ENCODE measurements around the gene FIS1. TPM values are rescaled to one million over a fixed set of nuclear protein-coding genes. Genes with fewer than 3 reads are reported as not detected.
"Not testable (repeated sequence)": the region's sequence is repeated elsewhere in the genome, so short reads cannot be mapped to it uniquely, and the experiment has no call there.

Gene FIS1
- polyA plus RNA-seq, 1 donor = 133 TPM

- DNase-seq = not testable (repeated sequence)
Observed at GRCh38 chr7:101203740-101204738, 40.8 kb downstream of the FIS1 start.

GRCh38 chr7:101202603-101202918, 42.3 kb downstream of the FIS1 start:
- no peak for DNase-seq

GRCh38 chr7:101201695-101202602, 42.9 kb downstream of the FIS1 start:
- DNase-seq = no peak

GRCh38 chr7:101200862-101201599, 43.9 kb downstream of the FIS1 start, which contains the start of gene MOGAT3:
TSS of gene MOGAT3 (minus strand) at chr7:101201036. CDS start at chr7:101200854, 182 bp downstream.
- no peak for DNase-seq

GRCh38 chr7:101200504-101200861, 44.4 kb downstream of the FIS1 start:
- no peak for DNase-seq

- not testable (repeated sequence) for DNase-seq
Observed at GRCh38 chr7:101199522-101199921, 45.4 kb downstream of the FIS1 start.

- no peak for DNase-seq
Observed at GRCh38 chr7:101198476-101198875, 46.4 kb downstream of the FIS1 start.

- DNase-seq = no peak
Observed at GRCh38 chr7:101197991-101198390, 46.9 kb downstream of the FIS1 start.

GRCh38 chr7:101195884-101196283, 49.0 kb downstream of the FIS1 start:
- no peak for DNase-seq

Other genes starting within 250 kb of the FIS1 start
- not detected for gene MUC17, start 225.0 kb downstream of the FIS1 start, polyA plus RNA-seq (ENCODE audit: insufficient read length)
- 9.4 TPM for gene TRIM56, start 159.6 kb downstream of the FIS1 start, polyA plus RNA-seq (ENCODE audit: insufficient read length)
- 5.7 TPM for gene SERPINE1, start 118.0 kb downstream of the FIS1 start, polyA plus RNA-seq (ENCODE audit: insufficient read length)
- 20.5 TPM for gene AP1S1, start 90.6 kb downstream of the FIS1 start, polyA plus RNA-seq (ENCODE audit: insufficient read length)
- gene VGF, start 79.5 kb downstream of the FIS1 start, polyA plus RNA-seq (ENCODE audit: insufficient read length) = not detected
- not detected for gene NAT16, start 64.8 kb downstream of the FIS1 start, polyA plus RNA-seq (ENCODE audit: insufficient read length)
- gene MOGAT3, start 44.0 kb downstream of the FIS1 start, polyA plus RNA-seq (ENCODE audit: insufficient read length) = not detected
- gene PLOD3, start 27.5 kb downstream of the FIS1 start, polyA plus RNA-seq (ENCODE audit: insufficient read length) = 48.7 TPM
- gene ZNHIT1, start 26.9 kb downstream of the FIS1 start, polyA plus RNA-seq (ENCODE audit: insufficient read length) = 48.3 TPM
- gene CLDN15, start 7.3 kb downstream of the FIS1 start, polyA plus RNA-seq (ENCODE audit: insufficient read length) = 7.5 TPM
- 26.6 TPM for gene IFT22, start 76.7 kb upstream of the FIS1 start, polyA plus RNA-seq (ENCODE audit: insufficient read length)
- gene COL26A1, start 117.8 kb upstream of the FIS1 start, polyA plus RNA-seq (ENCODE audit: insufficient read length) = 2.4 TPM